ENCODE data around the gene SLC4A7.

Gene SLC4A7

DNA sequence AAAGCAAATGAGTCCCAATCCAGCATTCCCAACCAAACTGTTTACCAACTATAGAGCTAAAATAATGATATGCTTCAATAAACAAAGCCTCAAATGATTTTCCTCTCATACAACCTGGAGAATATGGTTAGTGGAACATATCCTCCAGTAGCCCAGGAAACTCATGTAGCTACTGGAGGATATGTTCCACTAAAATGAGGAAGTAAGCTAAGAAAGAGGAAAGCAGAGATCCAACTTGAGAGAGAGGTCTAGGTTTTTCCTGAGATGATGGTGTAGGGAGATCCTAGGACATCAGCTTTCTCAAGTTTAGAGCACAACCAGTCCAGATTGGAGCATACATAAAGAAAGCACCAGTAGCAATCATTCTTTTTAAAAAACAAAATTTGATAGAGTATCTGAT lies 44.6 kb upstream of the SLC4A7 start:
- TF ChIP-seq, protein P1, sequence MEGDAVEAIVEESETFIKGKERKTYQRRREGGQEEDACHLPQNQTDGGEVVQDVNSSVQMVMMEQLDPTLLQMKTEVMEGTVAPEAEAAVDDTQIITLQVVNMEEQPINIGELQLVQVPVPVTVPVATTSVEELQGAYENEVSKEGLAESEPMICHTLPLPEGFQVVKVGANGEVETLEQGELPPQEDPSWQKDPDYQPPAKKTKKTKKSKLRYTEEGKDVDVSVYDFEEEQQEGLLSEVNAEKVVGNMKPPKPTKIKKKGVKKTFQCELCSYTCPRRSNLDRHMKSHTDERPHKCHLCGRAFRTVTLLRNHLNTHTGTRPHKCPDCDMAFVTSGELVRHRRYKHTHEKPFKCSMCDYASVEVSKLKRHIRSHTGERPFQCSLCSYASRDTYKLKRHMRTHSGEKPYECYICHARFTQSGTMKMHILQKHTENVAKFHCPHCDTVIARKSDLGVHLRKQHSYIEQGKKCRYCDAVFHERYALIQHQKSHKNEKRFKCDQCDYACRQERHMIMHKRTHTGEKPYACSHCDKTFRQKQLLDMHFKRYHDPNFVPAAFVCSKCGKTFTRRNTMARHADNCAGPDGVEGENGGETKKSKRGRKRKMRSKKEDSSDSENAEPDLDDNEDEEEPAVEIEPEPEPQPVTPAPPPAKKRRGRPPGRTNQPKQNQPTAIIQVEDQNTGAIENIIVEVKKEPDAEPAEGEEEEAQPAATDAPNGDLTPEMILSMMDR (conservative IDR thresholded peaks at IDR 0.05; ENCODE audit: low read depth, low read length), result no peak
- Histone ChIP-seq H3K4me2 (no peak overlapping the region), H3K27ac (no peak overlapping the region), H2AFZ (ENCODE audit: low read depth) (no peak overlapping the region), H3K79me2 (ENCODE audit: insufficient read depth, low read depth) (no peaks in the 10 kb centered on the region), H3K9ac (no peak overlapping the region), H3K36me3 (ENCODE audit: insufficient read depth) (no peaks in the 10 kb centered on the region), H4K20me1 (ENCODE audit: insufficient read depth) (no peaks in the 10 kb centered on the region), H3K4me1 (ENCODE audit: low read depth, poor library complexity, severe bottlenecking) (no peaks in the 10 kb centered on the region), H3K4me3 (IDR thresholded peaks at IDR 0.05; ENCODE audit: insufficient read depth, low read depth, low read length) (no peak overlapping the region), H3K27me3 (ENCODE audit: insufficient read depth, low read depth) (no peaks in the 10 kb centered on the region)

- no peak overlapping the region for H3K9ac ChIP-seq
- H3K27me3 ChIP-seq (ENCODE audit: insufficient read depth, low read depth), result no peaks in the 10 kb centered on the region
- no peak overlapping the region for H3K4me3 ChIP-seq (IDR thresholded peaks at IDR 0.05; ENCODE audit: insufficient read depth, low read depth, low read length)
- no peaks in the 10 kb centered on the region for H4K20me1 ChIP-seq (ENCODE audit: insufficient read depth)
- H3K36me3 ChIP-seq (ENCODE audit: insufficient read depth), result no peaks in the 10 kb centered on the region
- H3K4me2 ChIP-seq, result no peak overlapping the region
- TF ChIP-seq, protein P1 (conservative IDR thresholded peaks at IDR 0.05; ENCODE audit: low read depth, low read length), result no peak
- H3K27ac ChIP-seq, result no peak overlapping the region
- no peak overlapping the region for H2AFZ ChIP-seq (ENCODE audit: low read depth)
- no peaks in the 10 kb centered on the region for H3K4me1 ChIP-seq (ENCODE audit: low read depth, poor library complexity, severe bottlenecking)
- no peaks in the 10 kb centered on the region for H3K79me2 ChIP-seq (ENCODE audit: insufficient read depth, low read depth)
These were observed 42.6 kb upstream of the SLC4A7 start for GRCh38 chr3:27526614-27527315.

GRCh38 chr3:27521872-27522265 lies 37.7 kb upstream of the SLC4A7 start:
- Histone ChIP-seq H3K27me3 (ENCODE audit: insufficient read depth, low read depth) (no peaks in the 10 kb centered on the region), H3K9ac (no peak overlapping the region), H3K79me2 (ENCODE audit: insufficient read depth, low read depth) (no peaks in the 10 kb centered on the region), H3K4me1 (ENCODE audit: low read depth, poor library complexity, severe bottlenecking) (no peaks in the 10 kb centered on the region), H3K4me3 (IDR thresholded peaks at IDR 0.05; ENCODE audit: insufficient read depth, low read depth, low read length) (no peak overlapping the region), H3K36me3 (ENCODE audit: insufficient read depth) (no peaks in the 10 kb centered on the region), H3K27ac (no peak overlapping the region), H3K4me2 (no peak overlapping the region), H2AFZ (ENCODE audit: low read depth) (no peak overlapping the region), H4K20me1 (ENCODE audit: insufficient read depth) (no peaks in the 10 kb centered on the region)
- TF ChIP-seq, protein P1 (conservative IDR thresholded peaks at IDR 0.05; ENCODE audit: low read depth, low read length), result no peak

GRCh38 chr3:27521179-27521871 lies 37.1 kb upstream of the SLC4A7 start:
- TF ChIP-seq, protein P1 (conservative IDR thresholded peaks at IDR 0.05; ENCODE audit: low read depth, low read length), result no peak
- no peak overlapping the region for H2AFZ ChIP-seq (ENCODE audit: low read depth)
- H3K27ac ChIP-seq, result no peak overlapping the region
- H3K4me2 ChIP-seq, result no peak overlapping the region
- no peaks in the 10 kb centered on the region for H3K27me3 ChIP-seq (ENCODE audit: insufficient read depth, low read depth)
- H3K36me3 ChIP-seq (ENCODE audit: insufficient read depth), result no peaks in the 10 kb centered on the region
- no peaks in the 10 kb centered on the region for H3K4me1 ChIP-seq (ENCODE audit: low read depth, poor library complexity, severe bottlenecking)
- no peaks in the 10 kb centered on the region for H3K79me2 ChIP-seq (ENCODE audit: insufficient read depth, low read depth)
- no peak overlapping the region for H3K9ac ChIP-seq
- H3K4me3 ChIP-seq (IDR thresholded peaks at IDR 0.05; ENCODE audit: insufficient read depth, low read depth, low read length), result no peak overlapping the region
- H4K20me1 ChIP-seq (ENCODE audit: insufficient read depth), result no peaks in the 10 kb centered on the region

Data from KMS-11 (cell line).